Endothelial cell of umbilical vein (primary cell): ENCODE data around the gene RIMS4.

Experiments
- EZH2 ChIP-seq: IDR thresholded peaks from 2 replicates; pipeline ENCODE4 v1.6.1; 2012; ENCODE audit warnings: borderline replicate concordance, low read depth, mild to moderate bottlenecking, moderate library complexity, low read length, inconsistent platforms; ENCODE audit not compliant: severe bottlenecking
- JUN ChIP-seq: IDR thresholded peaks from 2 replicates; pipeline ENCODE4 v1.6.1; 2011; ENCODE audit warnings: borderline replicate concordance, low read depth; ENCODE audit not compliant: insufficient read length, insufficient read depth
- MYC ChIP-seq: IDR thresholded peaks from one replicate; pipeline ENCODE4 v1.6.1; 2011; ENCODE audit warnings: mild to moderate bottlenecking, low read depth, low read length
- POLR2A ChIP-seq: IDR thresholded peaks from 2 replicates; pipeline ENCODE4 v1.6.1; 2012; ENCODE audit warnings: low read depth, mild to moderate bottlenecking, control low read depth, low read length
- POLR2AphosphoS5 ChIP-seq: IDR thresholded peaks from 2 replicates; pipeline ENCODE4 v1.6.1; 2012; ENCODE audit warnings: low read depth, mild to moderate bottlenecking, control low read depth, low read length, moderate library complexity; ENCODE audit not compliant: insufficient read depth
- TF ChIP-seq, protein P1 (sequence below), 2 donors: IDR thresholded peaks; 1 replicate in 1 of 2; 2 replicates in 1 of 2; pipeline ENCODE4 v1.5.1; 2011; ENCODE audit warnings: low read length in 2 of 2, mild to moderate bottlenecking in 2 of 2, moderate library complexity in 2 of 2, control low read depth in 1 of 2, inconsistent platforms in 1 of 2, low read depth in 1 of 2; ENCODE audit not compliant: insufficient read depth in 1 of 2; ENCODE audit errors: extremely low read depth in 1 of 2
- TF ChIP-seq, protein P2 (sequence below): IDR thresholded peaks from 2 replicates; pipeline ENCODE4 v1.6.1; 2011; ENCODE audit not compliant: insufficient read depth, insufficient read length

DNA sequence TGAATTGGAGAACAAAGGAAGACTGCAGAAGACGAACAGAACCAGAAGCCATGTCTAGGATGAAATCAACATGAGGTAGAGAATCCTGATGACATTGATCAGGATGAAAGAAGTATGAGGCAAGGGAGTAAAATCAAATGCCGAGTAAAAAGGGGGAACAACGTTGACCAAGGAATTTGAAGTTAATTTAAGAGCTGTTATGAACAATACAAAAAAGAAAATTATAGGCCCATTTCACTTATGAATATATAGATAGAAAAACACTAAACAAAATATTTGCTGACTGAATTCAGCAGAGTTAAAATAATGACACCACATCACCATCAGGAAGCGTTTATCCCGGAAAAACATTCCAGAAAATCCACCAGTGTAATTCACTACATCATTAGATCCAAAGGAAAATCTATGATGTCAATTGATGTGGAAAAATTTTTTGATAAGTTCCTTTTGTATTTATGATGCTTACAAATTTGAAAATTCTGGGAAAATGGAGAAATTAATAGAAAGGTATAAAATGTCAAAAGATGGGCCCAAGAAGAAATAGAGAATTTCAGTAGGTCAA lies 103.2 kb downstream of the RIMS4 start:
- TF ChIP-seq POLR2AphosphoS5: no peak
- TF ChIP-seq, protein P1, sequence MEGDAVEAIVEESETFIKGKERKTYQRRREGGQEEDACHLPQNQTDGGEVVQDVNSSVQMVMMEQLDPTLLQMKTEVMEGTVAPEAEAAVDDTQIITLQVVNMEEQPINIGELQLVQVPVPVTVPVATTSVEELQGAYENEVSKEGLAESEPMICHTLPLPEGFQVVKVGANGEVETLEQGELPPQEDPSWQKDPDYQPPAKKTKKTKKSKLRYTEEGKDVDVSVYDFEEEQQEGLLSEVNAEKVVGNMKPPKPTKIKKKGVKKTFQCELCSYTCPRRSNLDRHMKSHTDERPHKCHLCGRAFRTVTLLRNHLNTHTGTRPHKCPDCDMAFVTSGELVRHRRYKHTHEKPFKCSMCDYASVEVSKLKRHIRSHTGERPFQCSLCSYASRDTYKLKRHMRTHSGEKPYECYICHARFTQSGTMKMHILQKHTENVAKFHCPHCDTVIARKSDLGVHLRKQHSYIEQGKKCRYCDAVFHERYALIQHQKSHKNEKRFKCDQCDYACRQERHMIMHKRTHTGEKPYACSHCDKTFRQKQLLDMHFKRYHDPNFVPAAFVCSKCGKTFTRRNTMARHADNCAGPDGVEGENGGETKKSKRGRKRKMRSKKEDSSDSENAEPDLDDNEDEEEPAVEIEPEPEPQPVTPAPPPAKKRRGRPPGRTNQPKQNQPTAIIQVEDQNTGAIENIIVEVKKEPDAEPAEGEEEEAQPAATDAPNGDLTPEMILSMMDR (IDR thresholded peaks at IDR 0.05; ENCODE audit: extremely low read depth in 1 of 2, insufficient read depth in 1 of 2, low read depth in 1 of 2, low read length in 2 of 2): no peak
- TF ChIP-seq, protein P2, sequence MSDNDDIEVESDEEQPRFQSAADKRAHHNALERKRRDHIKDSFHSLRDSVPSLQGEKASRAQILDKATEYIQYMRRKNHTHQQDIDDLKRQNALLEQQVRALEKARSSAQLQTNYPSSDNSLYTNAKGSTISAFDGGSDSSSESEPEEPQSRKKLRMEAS: no peak
- TF ChIP-seq MYC: no peak
- TF ChIP-seq JUN: no peak
- TF ChIP-seq POLR2A: no peak
- TF ChIP-seq EZH2: no peak
